Inferior parietal cortex (tissue), 1 donor: ENCODE data around the gene PAIP2B.
"Not testable (repeated sequence)": the region's sequence is repeated elsewhere in the genome, so short reads cannot be mapped to it uniquely, and the experiment has no call there.

ENCODE experiments used
- DNase-seq: peaks from one replicate; pipeline ENCODE4 v3.0.0-alpha.2; 2016; ENCODE audit errors: extremely low spot score

Gene PAIP2B

GRCh38 chr2:71226965-71227560 is at the start of gene PAIP2B:
TSS of gene PAIP2B (minus strand) at chr2:71227103. CDS start at chr2:71202589, 24,514 bp downstream.
- DNase-seq, result peak; percentile 99

- DNase-seq, result no peak
These were observed 49.0 kb upstream of the PAIP2B start for GRCh38 chr2:71275939-71276310.

GRCh38 chr2:71269511-71270090 is 42.7 kb upstream of the PAIP2B start:
- DNase-seq, result no peak

GRCh38 chr2:71263386-71263785 is 36.5 kb upstream of the PAIP2B start:
- DNase-seq, result no peak

- DNase-seq, result no peak
These were observed 34.6 kb upstream of the PAIP2B start for GRCh38 chr2:71261534-71261933.

GRCh38 chr2:71256421-71256820 is 29.5 kb upstream of the PAIP2B start:
- DNase-seq, result peak; percentile 76

- DNase-seq, result no peak
These were observed 27.9 kb upstream of the PAIP2B start for GRCh38 chr2:71254776-71255175.

GRCh38 chr2:71254078-71254477 is 27.2 kb upstream of the PAIP2B start:
- DNase-seq, result no peak

- DNase-seq, result no peak
These were observed 26.6 kb upstream of the PAIP2B start for GRCh38 chr2:71253476-71253875.

- DNase-seq, result no peak
These were observed 26.0 kb upstream of the PAIP2B start for GRCh38 chr2:71252862-71253261.

- no peak for DNase-seq
These were observed 24.0 kb upstream of the PAIP2B start for GRCh38 chr2:71250935-71251334.

GRCh38 chr2:71244302-71244660 is 17.4 kb upstream of the PAIP2B start:
- no peak for DNase-seq

GRCh38 chr2:71243634-71244301 is 16.9 kb upstream of the PAIP2B start:
- no peak for DNase-seq

GRCh38 chr2:71240794-71241193 is 13.9 kb upstream of the PAIP2B start:
- DNase-seq, result no peak

GRCh38 chr2:71238089-71238488 is 11.2 kb upstream of the PAIP2B start:
- DNase-seq, result no peak

GRCh38 chr2:71235930-71236587 is 9.2 kb upstream of the PAIP2B start:
- DNase-seq, result no peak

GRCh38 chr2:71233072-71233471 is 6.2 kb upstream of the PAIP2B start:
- not testable (repeated sequence) for DNase-seq

- peak; percentile 30 for DNase-seq
These were observed 573 bp downstream of the PAIP2B start for GRCh38 chr2:71226096-71226964.

GRCh38 chr2:71224935-71225334 is 2.0 kb downstream of the PAIP2B start:
- DNase-seq, result no peak

- peak; percentile 17 for DNase-seq
These were observed 2.4 kb downstream of the PAIP2B start for GRCh38 chr2:71224457-71224856.

GRCh38 chr2:71223767-71224333 is 3.1 kb downstream of the PAIP2B start:
- peak; percentile 84 for DNase-seq

GRCh38 chr2:71220743-71221142 is 6.2 kb downstream of the PAIP2B start:
- no peak for DNase-seq
